HG03135 (cell line): ENCODE measurements around the gene PTPRG.
A peak's percentile ranks its signal among the peaks of the same experiment; 100 is the strongest.

Source experiments
- ATAC-seq: cut with Tn5 transposase; IDR thresholded peaks from one replicate; pipeline ENCODE4 v1.9.1; 2021; ENCODE audit warnings: mild to moderate bottlenecking, moderate library complexity; ENCODE audit not compliant: unreplicated experiment

The PTPRG gene

GRCh38 chr3:62197350-62198012 lies 636.1 kb downstream of the PTPRG start:
- ATAC-seq, result no peak

- ATAC-seq, result no peak
Observed at GRCh38 chr3:62199126-62199525, 637.8 kb downstream of the PTPRG start.

- ATAC-seq, result no peak
Observed at GRCh38 chr3:62201438-62202035, 640.2 kb downstream of the PTPRG start.

- ATAC-seq, result no peak
Observed at GRCh38 chr3:62203152-62203551, 641.8 kb downstream of the PTPRG start.

- ATAC-seq, result no peak
Observed at GRCh38 chr3:62203561-62203960, 642.2 kb downstream of the PTPRG start.

GRCh38 chr3:62207197-62207596 lies 645.8 kb downstream of the PTPRG start:
- ATAC-seq, result no peak

GRCh38 chr3:62208385-62208784 lies 647.0 kb downstream of the PTPRG start:
- no peak for ATAC-seq

GRCh38 chr3:62209101-62209500 lies 647.7 kb downstream of the PTPRG start:
- no peak for ATAC-seq

- ATAC-seq, result no peak
Observed at GRCh38 chr3:62210011-62210410, 648.6 kb downstream of the PTPRG start.

- no peak for ATAC-seq
Observed at GRCh38 chr3:62211675-62212429, 650.5 kb downstream of the PTPRG start.

- no peak for ATAC-seq
Observed at GRCh38 chr3:62214850-62215249, 653.5 kb downstream of the PTPRG start.

- no peak for ATAC-seq
Observed at GRCh38 chr3:62220616-62221015, 659.2 kb downstream of the PTPRG start.

- ATAC-seq, result no peak
Observed at GRCh38 chr3:62225051-62225450, 663.7 kb downstream of the PTPRG start.

GRCh38 chr3:62226601-62227339 lies 665.4 kb downstream of the PTPRG start:
- no peak for ATAC-seq

GRCh38 chr3:62228467-62228866 lies 667.1 kb downstream of the PTPRG start:
- no peak for ATAC-seq

GRCh38 chr3:62229211-62229610 lies 667.8 kb downstream of the PTPRG start:
- ATAC-seq, result no peak

- no peak for ATAC-seq
Observed at GRCh38 chr3:62229908-62230307, 668.5 kb downstream of the PTPRG start.

- no peak for ATAC-seq
Observed at GRCh38 chr3:62233065-62233464, 671.7 kb downstream of the PTPRG start.

- ATAC-seq, result no peak
Observed at GRCh38 chr3:62236016-62236415, 674.6 kb downstream of the PTPRG start.

GRCh38 chr3:62237286-62237948 lies 676.0 kb downstream of the PTPRG start:
- ATAC-seq, result peak; percentile 26

GRCh38 chr3:62238003-62238402 lies 676.6 kb downstream of the PTPRG start:
- peak; percentile 75 for ATAC-seq
